ENCODE data around the gene CNTNAP4.

CNTNAP4 gene

GRCh38 chr16:76441391-76441790, 164.2 kb downstream of the CNTNAP4 start:
- TF ChIP-seq, protein P1, sequence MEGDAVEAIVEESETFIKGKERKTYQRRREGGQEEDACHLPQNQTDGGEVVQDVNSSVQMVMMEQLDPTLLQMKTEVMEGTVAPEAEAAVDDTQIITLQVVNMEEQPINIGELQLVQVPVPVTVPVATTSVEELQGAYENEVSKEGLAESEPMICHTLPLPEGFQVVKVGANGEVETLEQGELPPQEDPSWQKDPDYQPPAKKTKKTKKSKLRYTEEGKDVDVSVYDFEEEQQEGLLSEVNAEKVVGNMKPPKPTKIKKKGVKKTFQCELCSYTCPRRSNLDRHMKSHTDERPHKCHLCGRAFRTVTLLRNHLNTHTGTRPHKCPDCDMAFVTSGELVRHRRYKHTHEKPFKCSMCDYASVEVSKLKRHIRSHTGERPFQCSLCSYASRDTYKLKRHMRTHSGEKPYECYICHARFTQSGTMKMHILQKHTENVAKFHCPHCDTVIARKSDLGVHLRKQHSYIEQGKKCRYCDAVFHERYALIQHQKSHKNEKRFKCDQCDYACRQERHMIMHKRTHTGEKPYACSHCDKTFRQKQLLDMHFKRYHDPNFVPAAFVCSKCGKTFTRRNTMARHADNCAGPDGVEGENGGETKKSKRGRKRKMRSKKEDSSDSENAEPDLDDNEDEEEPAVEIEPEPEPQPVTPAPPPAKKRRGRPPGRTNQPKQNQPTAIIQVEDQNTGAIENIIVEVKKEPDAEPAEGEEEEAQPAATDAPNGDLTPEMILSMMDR (IDR thresholded peaks at IDR 0.05; ENCODE audit: insufficient read depth, low read length, missing control alignments), result no peak
- no peak overlapping the region for H3K4me3 ChIP-seq (ENCODE audit: low read depth, low read length)
- CTCF ChIA-PET, result no interaction called here
- POLR2A ChIA-PET, result no interaction called here
- no peak for DNase-seq (ENCODE audit: low read depth, low spot score)

- TF ChIP-seq, protein P1 (IDR thresholded peaks at IDR 0.05; ENCODE audit: insufficient read depth, low read length, missing control alignments), result no peak
- ChIA-PET CTCF (no interaction called here), POLR2A (no interaction called here)
- no peak overlapping the region for H3K4me3 ChIP-seq (ENCODE audit: low read depth, low read length)
- no peak for DNase-seq (ENCODE audit: low read depth, low spot score)
These were observed 164.7 kb downstream of the CNTNAP4 start for GRCh38 chr16:76441876-76442275.

DNA sequence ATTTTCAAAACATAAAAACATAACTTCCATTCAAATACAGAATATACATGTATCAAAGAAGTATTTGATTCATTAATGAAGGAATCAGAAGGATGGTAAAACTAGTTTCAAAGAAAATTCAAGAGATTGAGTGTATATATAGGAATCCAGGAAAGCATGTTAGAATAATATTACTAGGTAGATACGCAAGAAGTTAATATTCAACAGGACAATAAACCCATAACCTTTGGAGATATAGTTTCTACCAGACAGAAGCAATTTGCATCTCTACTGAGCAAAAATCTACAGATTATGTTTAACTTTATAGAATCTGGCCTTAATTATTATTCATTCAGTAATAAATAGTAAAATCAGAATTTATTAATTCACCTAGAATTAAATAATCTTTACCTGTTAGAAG, 166.8 kb downstream of the CNTNAP4 start:
- POLR2A ChIA-PET, result no interaction called here
- CTCF ChIA-PET, result no interaction called here
- DNase-seq (ENCODE audit: low read depth, low spot score), result no peak
- TF ChIP-seq, protein P1 (IDR thresholded peaks at IDR 0.05; ENCODE audit: insufficient read depth, low read length, missing control alignments), result no peak
- no peak overlapping the region for H3K4me3 ChIP-seq (ENCODE audit: low read depth, low read length)

- DNase-seq (ENCODE audit: low read depth, low spot score), result no peak
- POLR2A ChIA-PET, result no interaction called here
- no peak overlapping the region for H3K4me3 ChIP-seq (ENCODE audit: low read depth, low read length)
- CTCF ChIA-PET, result no interaction called here
- TF ChIP-seq, protein P1 (IDR thresholded peaks at IDR 0.05; ENCODE audit: insufficient read depth, low read length, missing control alignments), result no peak
These were observed 167.6 kb downstream of the CNTNAP4 start for GRCh38 chr16:76444832-76445231.

DNA sequence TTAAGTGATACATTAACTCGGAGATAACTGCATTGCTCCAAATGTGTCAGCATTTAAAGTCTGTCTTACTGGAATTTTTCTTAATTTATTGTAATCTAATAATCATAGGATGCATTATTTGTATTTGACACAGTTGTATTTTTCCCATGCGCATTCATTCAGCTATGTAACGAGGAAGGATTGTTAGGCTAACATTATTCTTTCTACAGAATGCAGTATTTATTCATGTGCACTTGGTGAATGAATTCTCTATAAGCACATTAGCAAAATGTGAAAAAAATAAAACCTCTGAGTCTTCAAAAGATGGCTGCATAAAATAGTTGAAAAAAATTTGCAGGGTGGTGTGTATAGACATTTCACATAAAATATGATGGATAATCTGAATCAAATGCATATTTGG, 168.6 kb downstream of the CNTNAP4 start:
- TF ChIP-seq, protein P1 (IDR thresholded peaks at IDR 0.05; ENCODE audit: insufficient read depth, low read length, missing control alignments), result no peak
- no peak for DNase-seq (ENCODE audit: low read depth, low spot score)
- ChIA-PET CTCF (no interaction called here), POLR2A (no interaction called here)
- H3K4me3 ChIP-seq (ENCODE audit: low read depth, low read length), result no peak overlapping the region

DNA sequence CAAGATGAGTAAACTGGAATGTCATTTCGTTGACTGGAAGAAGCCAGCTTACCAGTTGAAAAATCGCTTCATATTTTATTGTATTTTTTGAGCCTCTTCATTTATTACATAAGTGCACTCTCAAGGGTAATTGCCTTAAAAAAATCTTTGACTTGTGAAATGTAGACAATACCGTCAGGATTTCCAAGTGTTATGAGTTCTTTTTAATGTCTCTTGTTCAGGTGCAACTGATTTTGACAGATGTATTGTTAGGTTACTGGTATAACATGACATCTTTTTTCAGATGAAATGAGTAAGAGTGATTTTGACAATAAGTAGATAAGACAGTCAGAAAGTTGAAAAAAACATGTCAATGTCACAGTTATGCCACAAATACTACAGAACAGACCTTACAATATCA, 169.1 kb downstream of the CNTNAP4 start:
- POLR2A ChIA-PET, result no interaction called here
- DNase-seq (ENCODE audit: low read depth, low spot score), result no peak
- no peak overlapping the region for H3K4me3 ChIP-seq (ENCODE audit: low read depth, low read length)
- CTCF ChIA-PET, result no interaction called here
- TF ChIP-seq, protein P1 (IDR thresholded peaks at IDR 0.05; ENCODE audit: insufficient read depth, low read length, missing control alignments), result no peak
